ENCODE data around the gene EDN3.

Gene EDN3

GRCh38 chr20:59360934-59361333, 60.5 kb downstream of the EDN3 start:
- DNase-seq (ENCODE audit: low read depth in 2 of 3, low spot score in 1 of 3) = no peak

GRCh38 chr20:59361411-59361810, 61.0 kb downstream of the EDN3 start:
- no peak for DNase-seq (ENCODE audit: low read depth in 2 of 3, low spot score in 1 of 3)

GRCh38 chr20:59363101-59363500, 62.7 kb downstream of the EDN3 start:
- DNase-seq (ENCODE audit: low read depth in 2 of 3, low spot score in 1 of 3) = no peak

- no peak for DNase-seq (ENCODE audit: low read depth in 2 of 3, low spot score in 1 of 3)
Measured at GRCh38 chr20:59364611-59365010, 64.2 kb downstream of the EDN3 start.

- DNase-seq (ENCODE audit: low read depth in 2 of 3, low spot score in 1 of 3) = no peak
Measured at GRCh38 chr20:59365611-59366285, 65.3 kb downstream of the EDN3 start.

GRCh38 chr20:59371431-59371830, 71.0 kb downstream of the EDN3 start:
- DNase-seq (ENCODE audit: low read depth in 2 of 3, low spot score in 1 of 3) = no peak

GRCh38 chr20:59374261-59374660, 73.8 kb downstream of the EDN3 start:
- no peak for DNase-seq (ENCODE audit: low read depth in 2 of 3, low spot score in 1 of 3)

GRCh38 chr20:59375541-59375940, 75.1 kb downstream of the EDN3 start:
- DNase-seq (ENCODE audit: low read depth in 2 of 3, low spot score in 1 of 3) = no peak
